ENCODE measurements around the gene VCPKMT. TPM values are rescaled to one million over a fixed set of nuclear protein-coding genes. Genes with fewer than 3 reads are reported as not detected.

The VCPKMT gene
- polyA plus RNA-seq, 1 donor (not counting 4 experiments of a cell fraction or from before 2014, with no cell fraction given): 9.4 TPM

DNA sequence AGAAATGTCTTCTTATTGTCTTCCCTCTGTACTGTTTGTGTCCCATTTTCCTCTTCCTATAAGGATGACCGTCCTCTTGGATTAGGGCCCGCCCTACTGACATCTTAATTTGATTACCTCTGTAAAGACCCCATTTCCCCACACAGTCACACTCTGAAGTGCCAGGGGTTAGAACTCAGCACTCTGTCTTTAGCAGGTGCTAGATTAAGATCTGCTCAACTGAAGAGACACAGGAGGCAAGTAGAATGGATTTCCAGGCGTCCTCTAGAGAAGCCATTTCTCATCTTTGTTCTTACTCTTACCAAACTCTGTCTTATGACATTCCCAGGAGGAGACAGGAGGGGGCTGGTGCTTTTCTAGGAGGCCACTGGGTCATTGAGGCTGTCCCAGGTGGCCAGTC lies 50.8 kb downstream of the VCPKMT start:
- Histone ChIP-seq H3K4me1 (ENCODE audit: control insufficient read depth, extremely low read depth, insufficient read depth, low read length) (peaks cover 34% of the 10 kb centered on the region), H3K27me3 (ENCODE audit: control insufficient read depth, extremely low read depth, insufficient read depth, low read length) (no peaks in the 10 kb centered on the region), H3K27ac (ENCODE audit: control insufficient read depth, insufficient read depth, low read length) (no peak overlapping the region), H3K9me1 (ENCODE audit: control insufficient read depth, extremely low read depth, insufficient read depth, low read length) (no peaks in the 10 kb centered on the region), H3K79me2 (ENCODE audit: control insufficient read depth, insufficient read depth, low read length) (no peaks in the 10 kb centered on the region), H3K36me3 (ENCODE audit: control insufficient read depth in 2 of 2, extremely low read depth in 1 of 2, insufficient read depth in 2 of 2, low read length in 2 of 2) (no peaks in the 10 kb centered on the region), H3K9me3 (ENCODE audit: control insufficient read depth, low read depth, low read length) (no peaks in the 10 kb centered on the region), H2AFZ (ENCODE audit: control insufficient read depth, low read length) (no peak overlapping the region), H3K9ac (ENCODE audit: control insufficient read depth, extremely low read depth, insufficient read depth, low read length) (no peak overlapping the region), H3K4me3 (ENCODE audit: control insufficient read depth in 2 of 3, extremely low read depth in 1 of 3, insufficient read depth in 2 of 3, low read depth in 1 of 3, low read length in 3 of 3) (no peak overlapping the region), H3K4me2 (ENCODE audit: control insufficient read depth, extremely low read depth, insufficient read depth, low read depth, low read length) (no peak overlapping the region), H4K20me1 (ENCODE audit: control insufficient read depth, extremely low read depth, insufficient read depth, low read length) (no peaks in the 10 kb centered on the region)
- DNase-seq (ENCODE audit: low read depth, low spot score) (no peak), FAIRE-seq (no peak)
- no peak for TF ChIP-seq EZH2 (IDR thresholded peaks at IDR 0.05; ENCODE audit: low read length)
- TF ChIP-seq, protein P1, sequence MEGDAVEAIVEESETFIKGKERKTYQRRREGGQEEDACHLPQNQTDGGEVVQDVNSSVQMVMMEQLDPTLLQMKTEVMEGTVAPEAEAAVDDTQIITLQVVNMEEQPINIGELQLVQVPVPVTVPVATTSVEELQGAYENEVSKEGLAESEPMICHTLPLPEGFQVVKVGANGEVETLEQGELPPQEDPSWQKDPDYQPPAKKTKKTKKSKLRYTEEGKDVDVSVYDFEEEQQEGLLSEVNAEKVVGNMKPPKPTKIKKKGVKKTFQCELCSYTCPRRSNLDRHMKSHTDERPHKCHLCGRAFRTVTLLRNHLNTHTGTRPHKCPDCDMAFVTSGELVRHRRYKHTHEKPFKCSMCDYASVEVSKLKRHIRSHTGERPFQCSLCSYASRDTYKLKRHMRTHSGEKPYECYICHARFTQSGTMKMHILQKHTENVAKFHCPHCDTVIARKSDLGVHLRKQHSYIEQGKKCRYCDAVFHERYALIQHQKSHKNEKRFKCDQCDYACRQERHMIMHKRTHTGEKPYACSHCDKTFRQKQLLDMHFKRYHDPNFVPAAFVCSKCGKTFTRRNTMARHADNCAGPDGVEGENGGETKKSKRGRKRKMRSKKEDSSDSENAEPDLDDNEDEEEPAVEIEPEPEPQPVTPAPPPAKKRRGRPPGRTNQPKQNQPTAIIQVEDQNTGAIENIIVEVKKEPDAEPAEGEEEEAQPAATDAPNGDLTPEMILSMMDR (optimal IDR thresholded peaks at IDR 0.05 in 1 of 3, IDR thresholded peaks at IDR 0.05 in 1 of 3, conservative IDR thresholded peaks at IDR 0.05 in 1 of 3; ENCODE audit: extremely low read depth in 1 of 3, insufficient read depth in 2 of 3, low read length in 3 of 3): no peak
- dilution Hi-C loops (cut with MboI; ENCODE audit: extremely low pct_ligation_motif_present, low sequenced_read_pairs): no loop called here

- dilution Hi-C loops (cut with MboI; ENCODE audit: extremely low pct_ligation_motif_present, low sequenced_read_pairs): no loop called here
- Histone ChIP-seq H3K4me2 (ENCODE audit: control insufficient read depth, extremely low read depth, insufficient read depth, low read depth, low read length) (no peak overlapping the region), H3K9ac (ENCODE audit: control insufficient read depth, extremely low read depth, insufficient read depth, low read length) (no peak overlapping the region), H3K9me3 (ENCODE audit: control insufficient read depth, low read depth, low read length) (no peaks in the 10 kb centered on the region), H3K79me2 (ENCODE audit: control insufficient read depth, insufficient read depth, low read length) (no peaks in the 10 kb centered on the region), H3K36me3 (ENCODE audit: control insufficient read depth in 2 of 2, extremely low read depth in 1 of 2, insufficient read depth in 2 of 2, low read length in 2 of 2) (no peaks in the 10 kb centered on the region), H4K20me1 (ENCODE audit: control insufficient read depth, extremely low read depth, insufficient read depth, low read length) (no peaks in the 10 kb centered on the region), H3K9me1 (ENCODE audit: control insufficient read depth, extremely low read depth, insufficient read depth, low read length) (no peaks in the 10 kb centered on the region), H3K4me3 (ENCODE audit: control insufficient read depth in 2 of 3, extremely low read depth in 1 of 3, insufficient read depth in 2 of 3, low read depth in 1 of 3, low read length in 3 of 3) (no peak overlapping the region), H2AFZ (ENCODE audit: control insufficient read depth, low read length) (no peak overlapping the region), H3K27ac (ENCODE audit: control insufficient read depth, insufficient read depth, low read length) (no peak overlapping the region), H3K4me1 (ENCODE audit: control insufficient read depth, extremely low read depth, insufficient read depth, low read length) (peaks cover 40% of the 10 kb centered on the region), H3K27me3 (ENCODE audit: control insufficient read depth, extremely low read depth, insufficient read depth, low read length) (no peaks in the 10 kb centered on the region)
- TF ChIP-seq EZH2 (IDR thresholded peaks at IDR 0.05; ENCODE audit: low read length): no peak
- TF ChIP-seq, protein P1 (optimal IDR thresholded peaks at IDR 0.05 in 1 of 3, IDR thresholded peaks at IDR 0.05 in 1 of 3, conservative IDR thresholded peaks at IDR 0.05 in 1 of 3; ENCODE audit: extremely low read depth in 1 of 3, insufficient read depth in 2 of 3, low read length in 3 of 3): no peak
- DNase-seq (ENCODE audit: low read depth, low spot score) (no peak), FAIRE-seq (no peak)
Measured at GRCh38 chr14:50064993-50065392, 51.4 kb downstream of the VCPKMT start.
